ENCODE data around the gene TRIM67.
A peak's percentile ranks its signal among the peaks of the same experiment; 100 is the strongest.
"Not testable (repeated sequence)": the region's sequence is repeated elsewhere in the genome, so short reads cannot be mapped to it uniquely, and the experiment has no call there.

The TRIM67 gene

GRCh38 chr1:231161667-231162296 lies at the start of gene TRIM67:
TRIM67 (plus strand) TSS chr1:231162058; CDS start chr1:231162970, 912 bp downstream.
- peak in 1 of 2 donors; percentile 8 for DNase-seq

- DNase-seq, result no peak
Measured at GRCh38 chr1:231116738-231117137, 45.1 kb upstream of the TRIM67 start.

- no peak for DNase-seq
Measured at GRCh38 chr1:231118704-231119453, 43.0 kb upstream of the TRIM67 start.

- no peak for DNase-seq
Measured at GRCh38 chr1:231121533-231121932, 40.3 kb upstream of the TRIM67 start.

- no peak for DNase-seq
Measured at GRCh38 chr1:231122143-231122542, 39.7 kb upstream of the TRIM67 start.

GRCh38 chr1:231124746-231125145 lies 37.1 kb upstream of the TRIM67 start:
- no peak for DNase-seq

- DNase-seq, result no peak
Measured at GRCh38 chr1:231125972-231126580, 35.8 kb upstream of the TRIM67 start.

- DNase-seq, result not testable (repeated sequence)
Measured at GRCh38 chr1:231127106-231127505, 34.8 kb upstream of the TRIM67 start.

- DNase-seq, result not testable (repeated sequence)
Measured at GRCh38 chr1:231128471-231128870, 33.4 kb upstream of the TRIM67 start.

GRCh38 chr1:231130544-231130943 lies 31.3 kb upstream of the TRIM67 start:
- no peak for DNase-seq

GRCh38 chr1:231132591-231132990 lies 29.3 kb upstream of the TRIM67 start:
- DNase-seq, result not testable (repeated sequence)

- no peak for DNase-seq
Measured at GRCh38 chr1:231134624-231135023, 27.2 kb upstream of the TRIM67 start.

- DNase-seq, result no peak
Measured at GRCh38 chr1:231138236-231138635, 23.6 kb upstream of the TRIM67 start.

GRCh38 chr1:231139125-231139649 lies 22.7 kb upstream of the TRIM67 start:
- no peak for DNase-seq

- DNase-seq, result no peak
Measured at GRCh38 chr1:231139659-231140654, 21.9 kb upstream of the TRIM67 start.

GRCh38 chr1:231144416-231145193 lies 17.3 kb upstream of the TRIM67 start:
- no peak for DNase-seq

GRCh38 chr1:231147896-231148295 lies 14.0 kb upstream of the TRIM67 start:
- no peak for DNase-seq

GRCh38 chr1:231151811-231152210 lies 10.0 kb upstream of the TRIM67 start:
- DNase-seq, result no peak

GRCh38 chr1:231153726-231154125 lies 8.1 kb upstream of the TRIM67 start:
- no peak for DNase-seq

- DNase-seq, result no peak
Measured at GRCh38 chr1:231155808-231156207, 6.0 kb upstream of the TRIM67 start.

- DNase-seq, result no peak
Measured at GRCh38 chr1:231157311-231157710, 4.5 kb upstream of the TRIM67 start.

GRCh38 chr1:231158141-231158540 lies 3.7 kb upstream of the TRIM67 start:
- not testable (repeated sequence) for DNase-seq

Measured in stimulated activated CD4-positive, alpha-beta T cell treated with anti-CD3 and anti-CD28 coated beads, Interleukin-2, amount 100 ng/mL, for 24 hours (primary cell).